Measurements from ENCODE around the gene TBL1XR1.

Gene TBL1XR1

DNA sequence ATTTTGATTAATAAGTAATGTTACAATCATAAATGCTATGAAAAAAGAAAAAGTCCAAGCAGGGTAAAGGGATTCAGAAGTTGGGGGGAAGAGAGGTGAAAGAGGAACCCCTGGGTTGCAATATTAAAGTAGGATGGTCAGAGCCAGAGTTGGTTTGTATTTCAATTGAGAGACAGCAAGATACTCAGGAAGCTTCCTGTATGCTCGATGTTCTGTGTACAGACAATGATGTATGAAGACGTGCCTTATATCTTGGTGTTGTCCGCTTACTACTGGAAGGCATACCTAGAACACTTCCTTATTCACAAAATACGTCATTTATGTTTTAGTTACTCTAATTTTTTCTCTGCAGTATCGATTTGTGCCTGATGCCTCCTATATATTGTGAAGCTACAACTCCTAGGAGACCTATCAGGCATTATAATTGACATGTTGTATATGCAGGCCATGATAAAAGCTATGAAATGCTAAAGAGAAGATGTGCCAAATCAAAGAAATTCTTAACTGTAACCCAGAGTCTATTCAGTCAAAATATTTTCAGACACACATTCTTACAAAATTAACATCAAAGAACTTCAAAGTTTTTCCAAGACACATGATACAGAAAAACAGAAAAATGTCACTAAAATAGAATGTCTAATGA, 87.5 kb downstream of the TBL1XR1 start:
- no peak for DNase-seq (ENCODE audit: low read depth in 2 of 2)

DNA sequence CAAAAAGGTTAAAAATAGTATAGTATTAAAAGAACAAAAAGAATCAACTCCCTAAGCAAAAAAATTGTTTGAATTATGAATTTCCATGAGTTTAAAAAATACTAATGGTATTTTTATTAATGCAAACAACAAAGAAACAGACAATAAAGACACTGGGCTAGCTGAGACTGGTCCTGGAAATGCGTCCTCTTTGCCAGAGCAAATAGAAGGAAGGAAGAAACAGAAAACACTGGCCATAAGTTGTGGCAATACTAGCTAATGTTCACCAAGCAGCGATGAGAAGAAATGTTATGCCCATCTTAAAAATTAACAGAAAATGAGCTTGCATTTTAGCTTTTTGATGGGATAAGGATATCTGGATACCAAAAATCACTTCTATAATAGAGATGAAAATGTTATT, 88.6 kb downstream of the TBL1XR1 start:
- no peak for DNase-seq (ENCODE audit: low read depth in 2 of 2)

- DNase-seq (ENCODE audit: low read depth in 2 of 2), result no peak
Observed at GRCh38 chr3:177107461-177108239, 89.6 kb downstream of the TBL1XR1 start.

- DNase-seq (ENCODE audit: low read depth in 2 of 2), result no peak
Observed at GRCh38 chr3:177106594-177106993, 90.7 kb downstream of the TBL1XR1 start.

DNA sequence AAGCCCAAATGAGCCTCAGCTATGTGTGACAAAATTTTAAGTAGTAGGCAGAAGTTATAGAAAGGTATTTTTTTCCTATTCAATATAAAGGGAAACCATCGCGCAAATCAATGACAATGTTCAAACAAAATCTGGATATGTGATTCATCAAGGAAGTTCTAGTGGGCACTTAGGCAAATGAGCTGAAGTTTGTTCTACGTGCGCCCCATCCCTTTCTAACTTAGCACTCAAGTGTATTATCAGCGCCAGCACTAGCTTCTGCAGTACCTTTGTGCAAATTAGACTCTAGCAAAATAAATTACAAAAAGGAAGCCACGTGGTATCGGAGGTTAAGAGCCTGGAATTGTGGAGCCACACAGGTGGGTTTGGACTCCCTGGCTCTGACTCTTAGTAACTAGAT, 91.1 kb downstream of the TBL1XR1 start:
- no peak for DNase-seq (ENCODE audit: low read depth in 2 of 2)

DNA sequence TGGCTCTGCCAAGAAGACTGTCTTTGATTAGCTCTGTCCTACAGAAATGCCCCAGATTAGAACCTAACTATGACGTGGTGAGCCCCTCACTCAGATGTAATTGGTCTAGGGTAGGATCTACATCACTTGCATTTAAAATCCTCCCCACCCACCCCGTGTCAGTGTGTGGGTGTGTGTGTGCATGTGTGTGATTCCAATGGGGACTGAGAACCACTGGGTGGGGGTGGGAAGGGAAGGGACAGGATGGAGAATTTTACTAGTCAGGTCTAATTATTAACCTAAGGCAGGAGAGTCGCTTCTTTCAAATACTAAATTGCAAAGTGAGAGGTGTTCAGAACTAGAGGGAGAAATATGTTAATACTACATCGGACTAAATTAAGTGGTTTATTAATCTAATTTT, 91.7 kb downstream of the TBL1XR1 start:
- DNase-seq (ENCODE audit: low read depth in 2 of 2), result no peak

DNA sequence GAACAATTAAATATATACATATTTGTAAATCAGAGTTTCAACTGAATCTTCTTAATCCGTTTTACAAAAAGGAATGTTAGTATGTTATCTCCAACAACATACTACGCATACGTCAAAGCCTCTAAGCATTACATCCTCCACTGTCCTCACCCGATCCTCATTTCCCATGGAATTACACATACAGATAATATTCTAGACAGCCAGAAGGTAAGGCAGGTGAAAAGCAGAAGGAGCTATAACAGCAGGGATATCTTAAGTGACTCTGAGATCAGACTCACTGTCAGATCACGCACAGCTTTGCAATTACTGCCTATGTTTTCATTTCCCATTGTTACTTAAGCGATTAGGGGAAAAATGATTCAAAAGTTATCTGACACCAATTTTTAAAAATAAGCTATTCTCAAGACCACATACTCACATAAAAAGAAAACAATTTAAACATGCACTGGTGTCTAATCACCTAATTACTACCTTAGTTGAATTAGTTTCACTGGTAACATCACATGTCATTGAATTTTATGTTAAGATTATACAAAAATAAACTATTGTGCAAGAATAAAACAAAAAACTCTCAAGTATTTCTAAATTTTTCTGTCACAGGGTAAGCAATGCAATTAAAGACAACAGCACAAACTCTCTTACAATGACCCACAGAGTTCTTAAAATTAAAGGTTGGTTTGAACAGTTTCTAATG, 92.8 kb downstream of the TBL1XR1 start:
- no peak for DNase-seq (ENCODE audit: low read depth in 2 of 2)

GRCh38 chr3:177102553-177102952, 94.7 kb downstream of the TBL1XR1 start:
- DNase-seq (ENCODE audit: low read depth in 2 of 2), result no peak

DNA sequence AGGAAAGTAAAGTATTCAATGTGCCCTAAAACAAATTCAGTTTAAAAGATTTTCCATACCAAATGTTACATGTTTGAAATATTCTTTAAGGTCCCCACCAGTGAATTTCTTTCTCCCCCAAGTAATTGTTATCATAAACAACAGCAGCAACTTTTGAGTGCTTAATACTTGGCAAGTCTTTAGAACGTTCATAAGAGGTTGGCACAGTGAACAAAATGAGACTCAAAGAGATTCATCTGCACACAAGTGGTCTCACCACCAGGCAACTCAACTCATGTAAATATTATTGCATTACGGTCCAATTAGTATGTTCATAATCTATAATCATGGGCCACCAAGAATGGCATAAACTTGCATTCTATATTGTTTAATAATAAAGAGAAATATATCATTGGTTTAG, 98.7 kb downstream of the TBL1XR1 start:
- DNase-seq (ENCODE audit: low read depth in 2 of 2), result no peak

GRCh38 chr3:177096615-177097014, 100.7 kb downstream of the TBL1XR1 start:
- no peak for DNase-seq (ENCODE audit: low read depth in 2 of 2)

DNA sequence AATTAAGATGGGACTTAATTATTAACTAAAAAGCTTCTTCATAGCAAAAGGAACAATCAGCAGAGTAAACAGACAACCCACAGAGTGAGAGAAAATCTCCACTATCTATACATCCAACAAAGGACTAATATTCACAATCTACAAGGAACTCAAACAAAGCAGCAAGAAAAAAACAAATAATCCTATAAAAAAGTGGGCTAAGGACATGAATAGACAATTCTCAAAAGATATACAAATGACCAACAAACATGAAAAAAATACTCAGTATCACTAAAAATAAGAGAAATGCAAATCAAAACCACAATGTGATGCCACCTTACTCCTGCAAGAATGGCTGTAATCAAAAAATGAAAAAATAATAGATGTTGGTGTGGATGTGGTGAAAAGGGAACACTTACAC, 103.3 kb downstream of the TBL1XR1 start:
- DNase-seq (ENCODE audit: low read depth in 2 of 2), result no peak

DNA sequence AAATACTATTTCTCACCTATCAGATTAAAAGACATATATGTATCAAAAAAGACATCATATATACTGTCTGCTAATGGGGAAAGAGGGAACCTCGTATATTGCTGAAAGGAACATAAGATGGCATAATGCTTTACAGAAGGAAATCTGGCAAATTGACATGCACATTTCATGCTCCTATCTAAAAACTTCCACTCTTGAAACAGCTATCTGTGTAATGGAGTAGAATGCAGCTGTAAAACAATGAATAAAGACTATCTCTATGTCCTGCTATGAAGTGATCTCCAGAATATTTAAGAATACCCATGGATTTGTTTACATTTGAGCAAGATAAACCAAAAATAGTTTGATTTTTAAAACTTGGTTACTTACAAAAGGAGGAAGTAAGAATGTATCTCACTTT, 107.4 kb downstream of the TBL1XR1 start:
- no peak for DNase-seq (ENCODE audit: low read depth in 2 of 2)

- DNase-seq (ENCODE audit: low read depth in 2 of 2), result no peak
Observed at GRCh38 chr3:177089110-177089509, 108.2 kb downstream of the TBL1XR1 start.

GRCh38 chr3:177085794-177086193, 111.5 kb downstream of the TBL1XR1 start:
- no peak for DNase-seq (ENCODE audit: low read depth in 2 of 2)

GRCh38 chr3:177084616-177085015, 112.7 kb downstream of the TBL1XR1 start:
- no peak for DNase-seq (ENCODE audit: low read depth in 2 of 2)

DNA sequence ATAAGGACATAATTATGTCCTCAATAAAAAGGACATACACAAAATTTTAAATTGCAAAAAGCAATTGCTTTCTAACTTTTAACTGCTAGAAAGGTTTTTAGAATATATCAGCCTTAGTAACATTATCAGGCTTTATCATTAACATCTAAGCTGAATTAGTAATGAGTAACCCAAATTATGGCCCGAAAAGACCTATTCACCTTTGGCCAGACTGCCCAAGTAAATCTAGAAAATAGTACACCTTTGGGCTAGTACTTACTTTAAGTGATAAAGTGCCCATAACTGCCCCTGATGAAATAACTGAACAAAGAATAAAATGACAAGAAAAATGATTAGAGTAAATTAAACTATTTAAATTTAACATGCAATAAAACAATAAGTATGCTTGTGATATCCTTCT, 117.2 kb downstream of the TBL1XR1 start:
- DNase-seq (ENCODE audit: low read depth in 2 of 2), result no peak

DNA sequence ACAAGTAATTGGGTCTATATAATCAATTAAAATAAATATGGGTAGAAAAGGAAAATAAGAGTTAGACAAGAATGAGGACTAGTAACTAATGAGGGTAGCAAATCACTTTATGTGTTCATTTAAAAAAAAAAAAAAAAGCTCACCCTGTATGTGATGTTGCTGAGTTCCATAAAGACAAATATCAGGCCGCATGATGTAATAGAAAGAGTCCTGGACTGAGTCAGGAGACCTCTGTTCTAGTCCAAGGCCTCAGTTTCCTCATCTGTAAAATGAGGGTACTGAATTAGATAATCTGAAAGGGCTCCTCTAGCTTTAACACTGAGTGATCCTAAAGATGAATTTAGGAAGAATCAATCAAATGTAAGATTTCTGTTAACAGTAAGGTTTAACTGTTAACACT, 117.6 kb downstream of the TBL1XR1 start:
- no peak for DNase-seq (ENCODE audit: low read depth in 2 of 2)

DNA sequence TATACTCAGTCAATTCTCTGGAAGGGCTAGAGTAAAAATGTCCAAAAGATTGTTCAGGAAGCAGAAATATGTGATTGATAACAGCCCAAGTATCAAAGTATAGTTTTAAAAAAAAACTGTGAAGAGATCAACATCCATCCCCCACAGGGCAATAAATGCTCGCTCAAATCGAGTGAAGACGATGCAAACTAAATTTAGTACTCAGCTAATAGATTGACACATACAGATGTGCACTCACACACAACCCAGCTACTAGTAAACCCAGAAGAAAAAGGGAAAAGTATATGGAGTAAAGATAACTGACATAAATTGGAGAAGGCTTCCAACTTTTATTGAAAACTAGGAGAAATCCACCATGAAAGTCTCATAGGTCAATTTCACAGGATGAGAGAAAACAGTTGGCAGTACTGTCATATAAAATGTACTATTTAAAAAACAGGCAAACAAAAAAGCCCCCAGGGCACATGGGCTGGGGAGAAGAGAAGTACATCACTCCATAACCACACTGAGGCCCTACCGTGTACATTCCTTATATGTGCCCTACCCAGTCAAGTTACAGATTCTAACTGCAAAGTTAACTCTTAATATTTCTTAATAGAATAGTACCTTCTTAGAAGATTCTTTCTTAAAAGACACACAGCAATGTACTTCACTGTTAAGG, 125.7 kb downstream of the TBL1XR1 start:
- no peak for DNase-seq (ENCODE audit: low read depth in 2 of 2)

DNA sequence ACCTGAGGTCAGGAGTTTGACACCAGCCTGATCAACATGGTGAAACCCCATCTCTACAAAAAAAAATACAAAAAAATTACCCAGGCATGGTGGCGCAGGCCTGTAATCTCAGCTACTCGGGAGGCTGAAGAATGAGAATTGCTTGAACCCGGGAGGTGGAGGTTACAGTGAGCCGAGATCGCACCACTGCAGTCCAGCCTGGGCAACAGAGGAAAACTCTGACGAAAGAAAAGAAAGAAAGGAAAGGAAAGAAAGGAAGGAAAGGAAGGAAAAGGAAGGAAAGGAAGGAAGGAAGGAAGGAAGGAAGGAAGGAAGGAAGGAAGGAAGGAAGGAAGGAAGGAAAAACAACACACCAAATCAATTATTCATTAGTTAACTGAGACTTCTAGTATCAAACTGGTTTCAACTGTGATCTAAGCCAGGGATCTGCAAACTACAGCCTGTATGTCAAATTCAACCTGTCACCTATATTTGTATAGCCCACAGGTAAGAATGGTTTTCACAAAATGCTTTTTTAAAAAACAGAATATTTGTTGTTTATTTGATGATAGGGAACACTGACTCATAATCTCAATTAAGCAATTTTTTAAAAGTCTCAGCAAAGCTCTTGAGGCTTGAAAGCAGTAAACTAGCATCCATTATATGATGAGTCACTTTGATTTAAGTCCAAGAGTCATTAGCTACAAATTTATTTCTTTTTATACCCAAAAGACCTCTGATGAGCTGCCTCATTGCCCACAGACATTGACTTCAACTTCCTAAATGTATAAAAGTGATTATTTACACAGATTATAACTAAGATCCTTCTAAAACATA, 127.6 kb downstream of the TBL1XR1 start:
- no peak for DNase-seq (ENCODE audit: low read depth in 2 of 2)

DNA sequence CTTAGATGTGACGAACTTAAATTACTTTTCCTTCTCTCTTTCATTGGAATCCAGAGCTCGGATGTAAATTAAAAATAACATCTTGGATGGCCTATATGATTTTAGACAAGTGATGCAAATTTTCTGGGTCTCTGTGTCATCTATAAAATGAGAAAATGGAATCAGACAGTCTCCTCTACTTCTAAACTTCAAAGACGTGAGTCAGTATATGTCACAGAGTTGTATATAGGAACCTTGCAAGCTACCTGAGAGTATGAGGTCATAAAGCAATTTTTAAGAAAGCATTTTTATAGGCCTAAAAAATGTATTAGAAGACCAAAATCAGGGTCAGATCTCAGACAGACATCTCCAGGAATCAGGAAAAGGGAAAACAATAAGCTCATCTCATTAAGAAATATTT, 128.3 kb downstream of the TBL1XR1 start:
- no peak for DNase-seq (ENCODE audit: low read depth in 2 of 2)

DNA sequence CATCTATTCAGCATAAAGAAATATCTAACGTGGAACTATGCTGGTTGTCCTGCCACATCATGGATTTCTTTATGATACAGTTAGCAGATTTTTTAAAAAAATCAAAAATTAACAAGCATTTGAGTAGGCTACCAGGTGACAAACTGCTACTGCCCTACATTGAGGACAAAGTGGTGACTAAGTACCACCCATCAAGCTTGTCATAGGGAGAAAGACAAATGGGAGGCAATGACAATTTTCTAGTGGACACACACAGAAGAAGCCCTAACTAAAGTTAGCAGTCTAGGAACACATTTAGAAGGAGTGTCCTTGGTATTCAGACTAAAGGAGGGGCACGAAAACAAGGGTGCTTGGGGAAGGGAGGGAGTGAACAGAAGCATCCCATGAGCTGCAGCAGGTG, 131.2 kb downstream of the TBL1XR1 start:
- DNase-seq (ENCODE audit: low read depth in 2 of 2), result no peak

Measured in activated CD4-positive, alpha-beta T cell treated with anti-CD3 and anti-CD28 coated beads for 24 hours (primary cell).